Neuronal stem cell (in vitro differentiated cells): ENCODE measurements around the gene TACC2.
A peak's percentile ranks its signal among the peaks of the same experiment; 100 is the strongest.

ENCODE experiments used
- DNase-seq: peaks from one replicate; pipeline ENCODE4 v3.0.0-alpha.2; 2013; ENCODE audit warnings: low spot score
- H2AFZ ChIP-seq: one replicate; pipeline ENCODE4 v1.6.1; 2013; ENCODE audit warnings: mild to moderate bottlenecking, low read length, inconsistent platforms
- H2AK5ac ChIP-seq: 2 replicates; pipeline ENCODE4 v1.6.1; 2013; ENCODE audit warnings: low read depth, mild to moderate bottlenecking, inconsistent platforms, low read length, moderate library complexity, mixed read lengths
- H2BK120ac ChIP-seq: 2 replicates; pipeline ENCODE4 v1.6.1; 2013; ENCODE audit warnings: low read depth, mild to moderate bottlenecking, inconsistent platforms, low read length, moderate library complexity, mixed read lengths
- H2BK12ac ChIP-seq: one replicate; pipeline ENCODE4 v1.6.1; 2013; ENCODE audit warnings: low read length, inconsistent platforms
- H2BK15ac ChIP-seq: 2 replicates; pipeline ENCODE4 v1.6.1; 2013; ENCODE audit warnings: mild to moderate bottlenecking, low read length, inconsistent platforms, mixed read lengths
- H2BK5ac ChIP-seq: one replicate; pipeline ENCODE4 v1.6.1; 2013; ENCODE audit warnings: inconsistent platforms, mild to moderate bottlenecking, low read length, moderate library complexity
- H3K14ac ChIP-seq: one replicate; pipeline ENCODE4 v1.6.1; 2013; ENCODE audit warnings: low read length, inconsistent platforms
- H3K18ac ChIP-seq: 2 replicates; pipeline ENCODE4 v1.6.1; 2013; ENCODE audit warnings: low read length, inconsistent platforms
- H3K23ac ChIP-seq: 2 replicates; pipeline ENCODE4 v1.6.1; 2013; ENCODE audit warnings: low read depth, mild to moderate bottlenecking, mixed read lengths, low read length, inconsistent platforms; ENCODE audit not compliant: poor library complexity
- H3K27ac ChIP-seq: replicated peaks from 3 replicates; pipeline ENCODE4 v1.5.1; 2013; ENCODE audit warnings: low read length, inconsistent platforms
- H3K27me3 ChIP-seq, 3 experiments: 2 replicates each; pipeline ENCODE4 v1.6.1; 2013; ENCODE audit warnings: low read length in 3 of 3, mild to moderate bottlenecking in 2 of 3, inconsistent platforms in 1 of 3, low read depth in 1 of 3, mixed read lengths in 1 of 3, moderate library complexity in 1 of 3; ENCODE audit not compliant: control insufficient read depth in 3 of 3, insufficient read depth in 3 of 3
- H3K36me3 ChIP-seq, 2 donors: replicated peaks in 1 of 2; 2 replicates each; pipeline ENCODE4 v1.6.1; 2013; ENCODE audit warnings: low read length in 2 of 2; ENCODE audit not compliant: control insufficient read depth in 2 of 2, insufficient read depth in 2 of 2
- H3K4ac ChIP-seq: 2 replicates; pipeline ENCODE4 v1.6.1; 2013; ENCODE audit warnings: inconsistent platforms, mild to moderate bottlenecking, low read length, moderate library complexity
- H3K4me1 ChIP-seq, 2 donors: 1 replicate in 1 of 2; 2 replicates in 1 of 2; pipeline ENCODE4 v1.6.1; 2013; ENCODE audit warnings: low read length in 2 of 2, low read depth in 1 of 2; ENCODE audit not compliant: control insufficient read depth in 2 of 2, insufficient read depth in 1 of 2
- H3K4me2 ChIP-seq: one replicate; pipeline ENCODE4 v1.6.1; 2013; ENCODE audit warnings: mild to moderate bottlenecking, low read length, inconsistent platforms; ENCODE audit not compliant: insufficient read depth, poor library complexity, severe bottlenecking
- H3K4me3 ChIP-seq, 2 donors: 2 replicates each; pipeline ENCODE4 v1.5.1; 2013; ENCODE audit warnings: low read length in 2 of 2, mild to moderate bottlenecking in 2 of 2, inconsistent platforms in 1 of 2, moderate library complexity in 1 of 2
- H3K79me1 ChIP-seq: one replicate; pipeline ENCODE4 v1.6.1; 2013; ENCODE audit warnings: low read depth, mild to moderate bottlenecking, inconsistent platforms, low read length, moderate library complexity
- H3K9ac ChIP-seq: one replicate; pipeline ENCODE4 v1.6.1; 2013; ENCODE audit warnings: mild to moderate bottlenecking, low read depth, low read length, inconsistent platforms; ENCODE audit not compliant: poor library complexity
- H3K9me3 ChIP-seq, 2 donors: replicated peaks in 1 of 2; 2 replicates each; pipeline versions ENCODE3 to v1.6.1; 2013; ENCODE audit warnings: low read length in 2 of 2, mild to moderate bottlenecking in 2 of 2, inconsistent platforms in 1 of 2, low read depth in 1 of 2, mixed read lengths in 1 of 2, moderate library complexity in 1 of 2; ENCODE audit not compliant: control insufficient read depth in 2 of 2, insufficient read depth in 1 of 2
- H4K8ac ChIP-seq: one replicate; pipeline ENCODE4 v1.6.1; 2013; ENCODE audit warnings: low read depth, mild to moderate bottlenecking, inconsistent platforms, low read length, moderate library complexity
- H4K91ac ChIP-seq: one replicate; pipeline ENCODE4 v1.6.1; 2013; ENCODE audit warnings: low read length, low read depth, mild to moderate bottlenecking, inconsistent platforms; ENCODE audit not compliant: poor library complexity
- WGBS, 2 donors: extraction: QIAGEN DNeasy Blood & Tissue Kit; methylation state at CpG; one replicate each; pipeline ENCODE4 v1.1.7; 2013; ENCODE audit warnings: missing lambda C conversion rate in 2 of 2, mixed read lengths in 1 of 2; ENCODE audit not compliant: insufficient read length in 2 of 2, insufficient replicate concordance in 1 of 2; ENCODE audit errors: extremely low coverage in 2 of 2; 5-methylcytosine and 5-hydroxymethylcytosine counted together

TACC2 gene

GRCh38 chr10:122044045-122044661 lies 55.2 kb downstream of the TACC2 start:
- H2AFZ ChIP-seq, result peak overlapping the region; percentile 91
- H3K4me2 ChIP-seq, result no peak overlapping the region
- no peak overlapping the region for H3K23ac ChIP-seq
- no peak overlapping the region for H2BK5ac ChIP-seq
- no peaks in the 10 kb centered on the region for H3K9me3 ChIP-seq
- no peaks in the 10 kb centered on the region for H3K27me3 ChIP-seq
- H2BK120ac ChIP-seq, result no peak overlapping the region
- H4K91ac ChIP-seq, result no peak overlapping the region
- H3K14ac ChIP-seq, result no peak overlapping the region
- no peaks in the 10 kb centered on the region for H3K36me3 ChIP-seq
- no peak overlapping the region for H4K8ac ChIP-seq
- H2BK12ac ChIP-seq, result no peak overlapping the region
- no peak overlapping the region for H3K4me3 ChIP-seq
- H3K4me1 ChIP-seq, result peaks cover 15 to 18% of the 10 kb centered on the region in 2 donors
- no peaks in the 10 kb centered on the region for H3K79me1 ChIP-seq
- H2BK15ac ChIP-seq, result no peak overlapping the region
- peak overlapping the region; percentile 92 for H3K18ac ChIP-seq
- no peak overlapping the region for H2AK5ac ChIP-seq
- H3K27ac ChIP-seq, result peak overlapping the region; percentile 74
- H3K9ac ChIP-seq, result no peak overlapping the region
- peak; percentile 50 for DNase-seq
- H3K4ac ChIP-seq, result no peak overlapping the region
- WGBS, 2 donors, result no CpG with 5 or more reads among the region's 13 CpGs

GRCh38 chr10:122044713-122045112 lies 55.8 kb downstream of the TACC2 start:
- no peak overlapping the region for H3K4ac ChIP-seq
- H2BK12ac ChIP-seq, result no peak overlapping the region
- H2BK120ac ChIP-seq, result no peak overlapping the region
- H3K36me3 ChIP-seq, result no peaks in the 10 kb centered on the region
- H3K9ac ChIP-seq, result no peak overlapping the region
- H3K18ac ChIP-seq, result peak overlapping the region; percentile 15
- no peak overlapping the region for H4K8ac ChIP-seq
- H3K23ac ChIP-seq, result no peak overlapping the region
- H3K4me3 ChIP-seq, result peak overlapping the region in 1 of 2 donors; percentile 12
- no peak overlapping the region for H3K14ac ChIP-seq
- H3K27ac ChIP-seq, result peak overlapping the region; percentile 74
- H3K79me1 ChIP-seq, result no peaks in the 10 kb centered on the region
- no peaks in the 10 kb centered on the region for H3K27me3 ChIP-seq
- H3K4me2 ChIP-seq, result peak overlapping the region; percentile 28
- H2AK5ac ChIP-seq, result no peak overlapping the region
- peak overlapping the region; percentile 91 for H2AFZ ChIP-seq
- no peak overlapping the region for H2BK5ac ChIP-seq
- no peaks in the 10 kb centered on the region for H3K9me3 ChIP-seq
- no peak for DNase-seq
- peaks cover 15 to 19% of the 10 kb centered on the region in 2 donors for H3K4me1 ChIP-seq
- no CpG with 5 or more reads among the region's 9 CpGs for WGBS, 2 donors
- H2BK15ac ChIP-seq, result no peak overlapping the region
- no peak overlapping the region for H4K91ac ChIP-seq

GRCh38 chr10:122045212-122045611 lies 56.2 kb downstream of the TACC2 start:
- Histone ChIP-seq H3K9ac (no peak overlapping the region), H3K4me3 (no peak overlapping the region), H2AFZ (no peak overlapping the region), H2BK12ac (no peak overlapping the region), H3K14ac (no peak overlapping the region), H4K91ac (no peak overlapping the region), H2AK5ac (no peak overlapping the region), H3K9me3 (no peaks in the 10 kb centered on the region), H3K36me3 (no peaks in the 10 kb centered on the region), H3K4me1 (peaks cover 15 to 19% of the 10 kb centered on the region in 2 donors), H3K79me1 (no peaks in the 10 kb centered on the region), H2BK5ac (no peak overlapping the region), H2BK15ac (no peak overlapping the region), H3K18ac (no peak overlapping the region), H3K4me2 (peak overlapping the region; percentile 28), H3K4ac (no peak overlapping the region), H4K8ac (no peak overlapping the region), H3K27ac (peak overlapping the region; percentile 74), H3K27me3 (no peaks in the 10 kb centered on the region), H3K23ac (no peak overlapping the region), H2BK120ac (no peak overlapping the region)
- WGBS, 2 donors, result no CpG with 5 or more reads among the region's 5 CpGs
- DNase-seq, result no peak

- no peak for DNase-seq
- H3K4me1 ChIP-seq, result peaks cover 12 to 21% of the 10 kb centered on the region in 2 donors
- no peaks in the 10 kb centered on the region for H3K9me3 ChIP-seq
- H3K27ac ChIP-seq, result no peak overlapping the region
- no peak overlapping the region for H3K14ac ChIP-seq
- no peak overlapping the region for H2BK12ac ChIP-seq
- no peak overlapping the region for H2AFZ ChIP-seq
- H3K23ac ChIP-seq, result no peak overlapping the region
- H2BK5ac ChIP-seq, result no peak overlapping the region
- no peak overlapping the region for H3K9ac ChIP-seq
- H3K18ac ChIP-seq, result no peak overlapping the region
- no peak overlapping the region for H3K4ac ChIP-seq
- no peaks in the 10 kb centered on the region for H3K36me3 ChIP-seq
- H2BK15ac ChIP-seq, result no peak overlapping the region
- H4K8ac ChIP-seq, result no peak overlapping the region
- no peak overlapping the region for H3K4me3 ChIP-seq
- H2BK120ac ChIP-seq, result no peak overlapping the region
- no peaks in the 10 kb centered on the region for H3K79me1 ChIP-seq
- no peaks in the 10 kb centered on the region for H3K27me3 ChIP-seq
- no peak overlapping the region for H2AK5ac ChIP-seq
- H4K91ac ChIP-seq, result no peak overlapping the region
- no CpG with 5 or more reads among the region's 3 CpGs for WGBS, 2 donors
- H3K4me2 ChIP-seq, result no peak overlapping the region
These were observed 58.6 kb downstream of the TACC2 start for GRCh38 chr10:122047560-122047959.
